K562 (cell line): ENCODE data around the gene HDAC10. TPM values are rescaled to one million over a fixed set of nuclear protein-coding genes. Genes with fewer than 3 reads are reported as not detected.

ENCODE experiments used
- ASH1L ChIP-seq: fragments of 450-650 bp; IDR thresholded peaks from 2 replicates; pipeline ENCODE4 v1.6.1; 2018; ENCODE audit warnings: borderline replicate concordance, mild to moderate bottlenecking, low read depth; ENCODE audit not compliant: partially characterized antibody
- CREM ChIP-seq: IDR thresholded peaks from 2 replicates; pipeline ENCODE4 v1.6.1; 2014; ENCODE audit warnings: antibody characterized with exemption, low read depth
- CSDE1 ChIP-seq, 2 experiments: fragments of 450-650 bp; IDR thresholded peaks; 2 replicates each; pipeline ENCODE4 v1.6.1; 2016; ENCODE audit warnings: mild to moderate bottlenecking in 1 of 2
- JUN ChIP-seq, 2 experiments: sonication (generic) in 1 of 2; formaldehyde crosslinking in 1 of 2; IDR thresholded peaks; 2 replicates each; pipeline versions ENCODE4 v1.6.1 to v1.8.0; 2012 to 2022; ENCODE audit warnings: borderline replicate concordance in 2 of 2, mild to moderate bottlenecking in 2 of 2, improper control_type of control experiment in 1 of 2, low read depth in 1 of 2, low read length in 1 of 2, missing genetic modification reagents in 1 of 2
- JUND ChIP-seq, 2 experiments: IDR thresholded peaks; 2 replicates in 1 of 2; 3 replicates in 1 of 2; pipeline ENCODE4 v1.6.1; 2011; ENCODE audit warnings: borderline replicate concordance in 2 of 2, low read depth in 2 of 2, low read length in 2 of 2, improper control_type of control experiment in 1 of 2, missing biosample characterization in 1 of 2, missing genetic modification characterization in 1 of 2, missing genetic modification reagents in 1 of 2
- MBD2 ChIP-seq: sonication (generic); IDR thresholded peaks from 2 replicates; pipeline ENCODE4 v1.6.1; 2016; ENCODE audit warnings: low read depth, borderline replicate concordance
- MXI1 ChIP-seq: IDR thresholded peaks from 2 replicates; pipeline ENCODE4 v1.6.1; 2011; ENCODE audit warnings: low read depth, mild to moderate bottlenecking, improper control_type of control experiment, low read length
- NFIC ChIP-seq: fragments of 450-650 bp; IDR thresholded peaks from 2 replicates; pipeline ENCODE4 v1.6.1; 2017; ENCODE audit warnings: mild to moderate bottlenecking, inconsistent platforms
- RBM14 ChIP-seq: fragments of 200-400 bp; formaldehyde crosslinking; IDR thresholded peaks from 2 replicates; pipeline ENCODE4 v1.6.1; 2018; ENCODE audit warnings: low read depth, mild to moderate bottlenecking, low read length, moderate library complexity, borderline replicate concordance; ENCODE audit not compliant: insufficient read depth
- RBM22 ChIP-seq: fragments of 200-400 bp; formaldehyde crosslinking; IDR thresholded peaks from 2 replicates; pipeline ENCODE4 v1.6.1; 2018; ENCODE audit warnings: low read length, low read depth; ENCODE audit not compliant: poor library complexity, severe bottlenecking
- RFX1 ChIP-seq: fragments of 450-650 bp; IDR thresholded peaks from 2 replicates; pipeline ENCODE4 v1.6.1; 2016; ENCODE audit warnings: mild to moderate bottlenecking, moderate library complexity
- ZNF282 ChIP-seq: sonication (generic); formaldehyde crosslinking; IDR thresholded peaks from 2 replicates; pipeline ENCODE4 v1.8.1; 2023; ENCODE audit warnings: missing genetic modification reagents
- polyA plus RNA-seq, 8 experiments: library from polyadenylated mRNA; depleted of rRNA in 4 of 8; stranded (reverse) in 5 of 8; unstranded in 3 of 8; fragments of >200 nt; fragmentation: Nextera tagmentation in 2 of 8; fragmentation: Illumina TruSeq in 1 of 8; extraction: Ambion mirVana in 2 of 8; extraction: Trizol in 1 of 8; gene quantifications; 2 replicates each; pipeline versions ENCODE4 v1.2.1 to v1.2.3, GENCODE V29; 2011 to 2014; ENCODE audit warnings: inconsistent platforms in 1 of 8, missing spikeins in 1 of 8
- total RNA-seq, 7 experiments: library from RNA; depleted of rRNA in 6 of 7; stranded (reverse); fragments of >200 nt in 6 of 7; fragmentation: Illumina TruSeq in 2 of 7; extraction: Trizol in 2 of 7; gene quantifications; 2 replicates each; pipeline versions ENCODE4 v1.2.1 to v1.2.3, GENCODE V29; 2011 to 2021; ENCODE audit warnings: low replicate concordance in 1 of 7
- TF ChIP-seq, protein P1 (sequence below): sonication (generic); formaldehyde crosslinking; IDR thresholded peaks from 2 replicates; pipeline ENCODE4 v1.8.0; 2022; ENCODE audit warnings: mild to moderate bottlenecking, missing genetic modification reagents
- TF ChIP-seq, protein P2 (sequence below): sonication (generic); formaldehyde crosslinking; IDR thresholded peaks from 2 replicates; pipeline ENCODE4 v1.8.0; 2022; ENCODE audit warnings: missing genetic modification reagents, mild to moderate bottlenecking, borderline replicate concordance
- TF ChIP-seq, protein P3 (sequence below): sonication (generic); formaldehyde crosslinking; IDR thresholded peaks from 2 replicates; pipeline ENCODE4 v1.9.0; 2022; ENCODE audit warnings: mild to moderate bottlenecking, missing genetic modification reagents

HDAC10 gene
- total and polyA plus RNA-seq, 9 of the 15 experiments (the other 6 are each of a cell fraction or from before 2014, with no cell fraction given): 0.10 to 44.2 (median 6.5) TPM

DNA sequence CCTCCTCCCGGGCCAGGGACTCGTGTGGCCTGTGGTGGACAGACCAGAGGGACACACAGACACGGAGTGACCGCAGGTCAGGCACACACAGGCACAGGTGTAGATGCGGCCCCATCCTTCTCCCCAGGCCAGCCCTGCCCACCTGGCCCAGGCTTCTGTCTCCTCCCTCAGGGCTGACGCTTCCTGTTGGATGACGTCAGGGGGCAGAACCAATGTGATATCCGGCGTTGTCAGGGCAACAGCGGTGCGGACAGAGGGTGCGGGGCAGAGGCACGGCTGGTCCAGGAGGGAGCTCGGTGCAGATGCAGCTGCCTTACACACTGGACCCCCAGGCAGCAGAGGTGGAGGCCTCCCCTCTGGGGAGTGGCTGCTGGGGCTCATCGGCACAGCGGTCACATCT is 3.3 kb downstream of the HDAC10 start (continued):
- TF ChIP-seq, protein P1, sequence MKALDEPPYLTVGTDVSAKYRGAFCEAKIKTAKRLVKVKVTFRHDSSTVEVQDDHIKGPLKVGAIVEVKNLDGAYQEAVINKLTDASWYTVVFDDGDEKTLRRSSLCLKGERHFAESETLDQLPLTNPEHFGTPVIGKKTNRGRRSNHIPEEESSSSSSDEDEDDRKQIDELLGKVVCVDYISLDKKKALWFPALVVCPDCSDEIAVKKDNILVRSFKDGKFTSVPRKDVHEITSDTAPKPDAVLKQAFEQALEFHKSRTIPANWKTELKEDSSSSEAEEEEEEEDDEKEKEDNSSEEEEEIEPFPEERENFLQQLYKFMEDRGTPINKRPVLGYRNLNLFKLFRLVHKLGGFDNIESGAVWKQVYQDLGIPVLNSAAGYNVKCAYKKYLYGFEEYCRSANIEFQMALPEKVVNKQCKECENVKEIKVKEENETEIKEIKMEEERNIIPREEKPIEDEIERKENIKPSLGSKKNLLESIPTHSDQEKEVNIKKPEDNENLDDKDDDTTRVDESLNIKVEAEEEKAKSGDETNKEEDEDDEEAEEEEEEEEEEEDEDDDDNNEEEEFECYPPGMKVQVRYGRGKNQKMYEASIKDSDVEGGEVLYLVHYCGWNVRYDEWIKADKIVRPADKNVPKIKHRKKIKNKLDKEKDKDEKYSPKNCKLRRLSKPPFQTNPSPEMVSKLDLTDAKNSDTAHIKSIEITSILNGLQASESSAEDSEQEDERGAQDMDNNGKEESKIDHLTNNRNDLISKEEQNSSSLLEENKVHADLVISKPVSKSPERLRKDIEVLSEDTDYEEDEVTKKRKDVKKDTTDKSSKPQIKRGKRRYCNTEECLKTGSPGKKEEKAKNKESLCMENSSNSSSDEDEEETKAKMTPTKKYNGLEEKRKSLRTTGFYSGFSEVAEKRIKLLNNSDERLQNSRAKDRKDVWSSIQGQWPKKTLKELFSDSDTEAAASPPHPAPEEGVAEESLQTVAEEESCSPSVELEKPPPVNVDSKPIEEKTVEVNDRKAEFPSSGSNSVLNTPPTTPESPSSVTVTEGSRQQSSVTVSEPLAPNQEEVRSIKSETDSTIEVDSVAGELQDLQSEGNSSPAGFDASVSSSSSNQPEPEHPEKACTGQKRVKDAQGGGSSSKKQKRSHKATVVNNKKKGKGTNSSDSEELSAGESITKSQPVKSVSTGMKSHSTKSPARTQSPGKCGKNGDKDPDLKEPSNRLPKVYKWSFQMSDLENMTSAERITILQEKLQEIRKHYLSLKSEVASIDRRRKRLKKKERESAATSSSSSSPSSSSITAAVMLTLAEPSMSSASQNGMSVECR (CRISPR knock-in tag): peak; percentile 42; the same call in 1 of the 2 replicates
- TF ChIP-seq JUN (IDR thresholded peaks at IDR 0.05; ENCODE audit: borderline replicate concordance, low read depth, low read length): 0 out of 2 replicates have a peak, but pooled peaks have one; percentile 9
- TF ChIP-seq JUN (CRISPR knock-in tag; IDR thresholded peaks at IDR 0.05; ENCODE audit: borderline replicate concordance): no peak
- no peak for TF ChIP-seq NFIC
- TF ChIP-seq, protein P2, sequence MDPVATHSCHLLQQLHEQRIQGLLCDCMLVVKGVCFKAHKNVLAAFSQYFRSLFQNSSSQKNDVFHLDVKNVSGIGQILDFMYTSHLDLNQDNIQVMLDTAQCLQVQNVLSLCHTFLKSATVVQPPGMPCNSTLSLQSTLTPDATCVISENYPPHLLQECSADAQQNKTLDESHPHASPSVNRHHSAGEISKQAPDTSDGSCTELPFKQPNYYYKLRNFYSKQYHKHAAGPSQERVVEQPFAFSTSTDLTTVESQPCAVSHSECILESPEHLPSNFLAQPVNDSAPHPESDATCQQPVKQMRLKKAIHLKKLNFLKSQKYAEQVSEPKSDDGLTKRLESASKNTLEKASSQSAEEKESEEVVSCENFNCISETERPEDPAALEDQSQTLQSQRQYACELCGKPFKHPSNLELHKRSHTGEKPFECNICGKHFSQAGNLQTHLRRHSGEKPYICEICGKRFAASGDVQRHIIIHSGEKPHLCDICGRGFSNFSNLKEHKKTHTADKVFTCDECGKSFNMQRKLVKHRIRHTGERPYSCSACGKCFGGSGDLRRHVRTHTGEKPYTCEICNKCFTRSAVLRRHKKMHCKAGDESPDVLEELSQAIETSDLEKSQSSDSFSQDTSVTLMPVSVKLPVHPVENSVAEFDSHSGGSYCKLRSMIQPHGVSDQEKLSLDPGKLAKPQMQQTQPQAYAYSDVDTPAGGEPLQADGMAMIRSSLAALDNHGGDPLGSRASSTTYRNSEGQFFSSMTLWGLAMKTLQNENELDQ (CRISPR knock-in tag): no peak
- TF ChIP-seq JUND (IDR thresholded peaks at IDR 0.05; ENCODE audit: borderline replicate concordance, low read depth, low read length): peak; percentile 81
- peak; percentile 56; the same call in 1 of the 3 replicates for TF ChIP-seq JUND (tag; IDR thresholded peaks at IDR 0.05; ENCODE audit: borderline replicate concordance, low read depth, low read length)
- no peak for TF ChIP-seq RBM14
- peak; percentile 94 for TF ChIP-seq RFX1
- TF ChIP-seq, protein P3, sequence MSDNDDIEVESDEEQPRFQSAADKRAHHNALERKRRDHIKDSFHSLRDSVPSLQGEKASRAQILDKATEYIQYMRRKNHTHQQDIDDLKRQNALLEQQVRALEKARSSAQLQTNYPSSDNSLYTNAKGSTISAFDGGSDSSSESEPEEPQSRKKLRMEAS (CRISPR knock-in tag): 0 out of 2 replicates have a peak, but pooled peaks have one; percentile 26
- TF ChIP-seq CREM: peak; percentile 92
- peak in 1 of 2 experiments; percentile 74; a peak in 1 of 4 replicates for TF ChIP-seq CSDE1 (IDR thresholded peaks at IDR 0.05)
- TF ChIP-seq MXI1: peak; percentile 80
- no peak for TF ChIP-seq ASH1L
- 0 out of 2 replicates have a peak, but pooled peaks have one; percentile 16 for TF ChIP-seq MBD2
- TF ChIP-seq RBM22: peak; percentile 55
- TF ChIP-seq ZNF282 (CRISPR knock-in tag): no peak
